ENCODE measurements around the gene ZNF195. TPM values are rescaled to one million over a fixed set of nuclear protein-coding genes. Genes with fewer than 3 reads are reported as not detected.
"Not testable (repeated sequence)": the region's sequence is repeated elsewhere in the genome, so short reads cannot be mapped to it uniquely, and the experiment has no call there.

Gene ZNF195
- total and polyA plus RNA-seq, 9 donors, result 8.3 to 26.0 (median 15.6) TPM

GRCh38 chr11:3419496-3419895, 40.5 kb upstream of the ZNF195 start:
- H3K9me3 ChIP-seq; H3K36me3 ChIP-seq; H3K27ac ChIP-seq; H3K4me3 ChIP-seq; H3K4me1 ChIP-seq (ENCODE audit: insufficient read depth); DNase-seq; H3K27me3 ChIP-seq: not testable (repeated sequence)
- intact Hi-C loops (cut with DNase I), result loop anchor here in 1 of 4 donors (10.0 kb wide), 1 partner anchor 75 kb away; no protein-coding TSS in a partner anchor
- WGBS, 3 donors, result 98 to 100% (median 100%) methylated on average over 1 of the region's 1 CpG

GRCh38 chr11:3417047-3417446, 38.1 kb upstream of the ZNF195 start:
- peak; percentile 37 to 71 (median 57) for DNase-seq
- WGBS, 3 donors, result 59 to 87% (median 79%) methylated on average over 4 of the region's 4 CpGs
- intact Hi-C loops (cut with DNase I), result loop anchor here in 1 of 4 donors (10.0 kb wide), 1 partner anchor 72 kb away; no protein-coding TSS in a partner anchor

GRCh38 chr11:3415301-3415700, 36.4 kb upstream of the ZNF195 start:
- H3K4me1 ChIP-seq (ENCODE audit: insufficient read depth); H3K9me3 ChIP-seq; H3K27ac ChIP-seq; H3K27me3 ChIP-seq; H3K4me3 ChIP-seq; H3K36me3 ChIP-seq; DNase-seq: not testable (repeated sequence)
- WGBS, 3 donors, result 83 to 87% (median 84%) methylated on average over 5 to 7 of the region's 7 CpGs
- intact Hi-C loops (cut with DNase I), result loop anchor here in 1 of 4 donors (10.0 kb wide), 1 partner anchor 70 kb away; no protein-coding TSS in a partner anchor

More at GRCh38 chr11:3417047-3417446, 38.1 kb upstream of the ZNF195 start:
- peak; percentile 13 to 39 (median 20) for TF ChIP-seq CTCF (IDR thresholded peaks at IDR 0.05)
- H3K4me1 ChIP-seq (ENCODE audit: insufficient read depth); H3K27me3 ChIP-seq; H3K36me3 ChIP-seq; H3K9me3 ChIP-seq; H3K27ac ChIP-seq; H3K4me3 ChIP-seq: not testable (repeated sequence)

GRCh38 chr11:3413666-3414065, 34.7 kb upstream of the ZNF195 start:
- H3K4me1 ChIP-seq (ENCODE audit: insufficient read depth); H3K27ac ChIP-seq; H3K4me3 ChIP-seq; H3K9me3 ChIP-seq; H3K36me3 ChIP-seq; H3K27me3 ChIP-seq: not testable (repeated sequence)
- intact Hi-C loops (cut with DNase I), result loop anchor here in 1 of 4 donors (10.0 kb wide), 1 partner anchor 69 kb away; no protein-coding TSS in a partner anchor
- WGBS, 3 donors, result 74 to 83% (median 75%) methylated on average over 24 of the region's 24 CpGs
- DNase-seq, result peak in 1 of 5 donors; percentile 13

GRCh38 chr11:3412837-3413236, 33.9 kb upstream of the ZNF195 start:
- H3K4me1 ChIP-seq (ENCODE audit: insufficient read depth), result no peaks in the 10 kb centered on the region
- no peak overlapping the region for H3K27ac ChIP-seq
- intact Hi-C loops (cut with DNase I), result loop anchor here in 1 of 4 donors (10.0 kb wide), 1 partner anchor 68 kb away; no protein-coding TSS in a partner anchor
- no peak for TF ChIP-seq CTCF (IDR thresholded peaks at IDR 0.05)
- no peak for TF ChIP-seq EP300 (IDR thresholded peaks at IDR 0.05)
- TF ChIP-seq POLR2A (IDR thresholded peaks at IDR 0.05), result no peak
- 85 to 94% (median 89%) methylated on average over 13 to 15 of the region's 15 CpGs for WGBS, 3 donors
- no peaks in the 10 kb centered on the region for H3K27me3 ChIP-seq
- H3K4me3 ChIP-seq, result no peak overlapping the region
- peak in 1 of 5 donors; percentile 7 for DNase-seq
- H3K36me3 ChIP-seq, result no peaks in the 10 kb centered on the region
- no peaks in the 10 kb centered on the region for H3K9me3 ChIP-seq

GRCh38 chr11:3408722-3409121, 29.8 kb upstream of the ZNF195 start:
- intact Hi-C loops (cut with DNase I), result loop anchor here in 1 of 4 donors (10.0 kb wide), 1 partner anchor 364 kb away; no protein-coding TSS in a partner anchor
- 32 to 42% (median 41%) methylated on average over 12 of the region's 12 CpGs for WGBS, 3 donors
- H3K4me1 ChIP-seq (ENCODE audit: insufficient read depth); H3K36me3 ChIP-seq; H3K27ac ChIP-seq; H3K9me3 ChIP-seq; H3K4me3 ChIP-seq; H3K27me3 ChIP-seq: not testable (repeated sequence)
- TF ChIP-seq CTCF (IDR thresholded peaks at IDR 0.05), result peak in 2 of 3 donors; percentile 33 to 47
- DNase-seq, result peak; percentile 49 to 80 (median 71)

- H3K4me1 ChIP-seq (ENCODE audit: insufficient read depth); H3K9me3 ChIP-seq; H3K27me3 ChIP-seq; DNase-seq; H3K36me3 ChIP-seq; H3K27ac ChIP-seq; H3K4me3 ChIP-seq: not testable (repeated sequence)
- WGBS, 3 donors, result 72 to 74% (median 74%) methylated on average over 8 of the region's 8 CpGs
- intact Hi-C loops (cut with DNase I), result loop anchor here in 1 of 4 donors (10.0 kb wide), 1 partner anchor 363 kb away; no protein-coding TSS in a partner anchor
Observed at GRCh38 chr11:3408058-3408605, 29.2 kb upstream of the ZNF195 start.

GRCh38 chr11:3406937-3407336, 28.0 kb upstream of the ZNF195 start:
- WGBS, 3 donors, result 59 to 71% (median 65%) methylated on average over 9 of the region's 9 CpGs
- DNase-seq; H3K4me1 ChIP-seq (ENCODE audit: insufficient read depth); H3K27me3 ChIP-seq; H3K9me3 ChIP-seq; H3K36me3 ChIP-seq; H3K27ac ChIP-seq; H3K4me3 ChIP-seq: not testable (repeated sequence)
- intact Hi-C loops (cut with DNase I), result loop anchor here in 1 of 4 donors (10.0 kb wide), 1 partner anchor 362 kb away; no protein-coding TSS in a partner anchor
